NCI-H1436 (cell line): ENCODE measurements around the gene ABCA5.
"Not testable (repeated sequence)": the region's sequence is repeated elsewhere in the genome, so short reads cannot be mapped to it uniquely, and the experiment has no call there.

ENCODE experiments used
- DNase-seq: peaks from one replicate; lab custom pipeline; 2025; lab: John Stamatoyannopoulos, UW

The ABCA5 gene

DNA sequence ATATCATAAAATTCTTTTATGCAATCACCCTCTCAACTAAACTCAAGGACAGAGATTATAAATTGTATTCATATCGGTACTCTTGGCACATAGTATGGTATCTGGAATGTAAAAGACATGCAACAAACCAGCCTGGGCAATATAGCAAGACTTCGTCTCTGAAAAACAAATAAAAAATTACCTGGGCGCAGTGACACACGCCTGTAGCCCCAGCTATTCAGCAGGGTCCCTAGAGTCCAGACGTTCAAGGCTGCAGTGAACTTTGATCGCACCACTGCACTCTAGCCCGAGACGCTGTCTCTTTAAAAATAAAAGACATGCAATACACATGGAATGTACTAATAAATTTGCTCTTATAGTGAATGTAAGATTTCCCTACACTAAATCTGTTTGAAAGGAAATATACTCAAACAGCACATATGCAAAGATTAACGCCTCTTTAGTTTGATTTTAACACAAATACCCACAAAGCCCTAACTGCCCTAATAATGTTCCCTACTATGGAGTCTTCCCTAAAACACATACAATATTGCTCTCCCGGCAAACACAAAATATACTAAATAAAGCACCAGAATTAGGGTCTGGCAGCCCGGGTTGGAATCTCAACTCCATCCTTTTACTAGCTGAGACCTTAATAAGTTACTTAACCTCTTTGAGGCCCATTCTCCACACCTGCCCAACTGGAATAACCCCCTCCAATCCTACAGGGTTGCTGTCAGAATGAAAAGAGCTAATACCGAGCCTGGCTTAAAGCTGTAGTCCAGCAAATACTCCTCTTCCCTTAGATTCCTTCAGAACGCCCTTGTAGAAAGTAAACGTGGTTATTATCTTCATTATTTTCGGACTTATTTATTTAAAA is 1.2 kb downstream of the ABCA5 start:
- DNase-seq = no peak

DNA sequence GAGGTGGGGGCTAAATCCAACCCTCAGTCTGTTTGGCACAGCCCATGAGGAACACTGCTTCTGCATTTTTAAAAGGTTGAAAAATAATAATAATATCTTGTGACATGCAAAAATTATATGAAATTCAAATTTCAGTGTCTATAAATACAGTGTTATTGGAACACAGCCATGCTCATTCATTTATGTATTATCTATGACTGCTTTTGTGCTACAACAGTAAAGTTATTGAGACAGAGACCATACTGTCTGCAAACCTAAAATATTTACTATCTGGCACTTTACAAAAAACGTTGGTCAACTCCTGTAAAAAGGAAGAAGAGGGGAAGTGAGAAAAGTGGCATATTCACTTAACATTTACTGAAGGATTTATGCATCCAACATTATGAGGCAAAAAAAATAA is 3.1 kb downstream of the ABCA5 start:
- no peak for DNase-seq

DNA sequence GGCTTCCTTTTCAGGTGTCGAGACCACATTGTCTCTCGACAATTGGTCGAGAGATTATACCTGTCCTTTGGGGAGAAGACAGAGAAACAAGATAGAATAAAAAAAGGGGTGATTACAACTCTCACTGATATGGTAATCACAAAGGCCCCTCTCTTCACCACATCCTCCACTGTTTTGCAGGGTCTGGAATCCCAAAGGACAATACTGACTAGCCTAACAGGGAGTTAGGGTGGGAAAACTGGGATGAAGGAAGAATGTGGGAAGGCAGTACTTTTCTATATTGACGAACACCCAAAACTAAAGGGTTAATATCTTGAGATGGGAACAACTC is 6.1 kb downstream of the ABCA5 start:
- DNase-seq = no peak

DNA sequence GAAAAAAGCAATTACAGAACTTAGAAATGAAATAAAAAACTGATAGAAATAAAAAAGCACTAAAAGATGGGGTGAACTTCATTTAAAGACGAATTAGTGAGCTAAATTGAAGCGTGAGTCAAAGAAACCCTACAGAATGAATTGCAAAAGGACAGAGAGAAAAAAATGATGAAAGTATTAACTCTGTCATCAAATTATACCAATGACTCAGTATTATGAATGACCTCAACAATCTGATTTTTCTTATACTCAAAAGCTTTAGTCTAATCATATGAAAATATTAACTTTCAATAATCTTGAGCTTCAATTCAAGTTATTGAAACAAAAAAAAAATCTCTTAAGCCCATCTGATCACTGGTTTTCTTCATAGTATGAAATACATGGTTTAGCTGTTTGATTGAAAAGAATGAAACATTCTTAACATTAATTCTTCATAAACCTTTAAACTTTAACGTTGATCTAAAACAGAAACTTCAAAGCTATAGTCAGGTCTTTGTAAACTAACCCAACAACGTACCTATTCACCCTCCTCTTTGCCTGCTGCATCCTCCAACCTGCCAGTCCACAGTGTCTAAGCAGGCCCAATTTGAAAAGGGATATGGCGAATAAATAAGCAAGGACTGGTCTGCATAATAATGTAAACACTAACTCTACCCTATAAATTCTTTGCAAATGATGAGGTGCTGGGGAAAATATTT is 6.6 kb downstream of the ABCA5 start:
- DNase-seq = no peak

DNA sequence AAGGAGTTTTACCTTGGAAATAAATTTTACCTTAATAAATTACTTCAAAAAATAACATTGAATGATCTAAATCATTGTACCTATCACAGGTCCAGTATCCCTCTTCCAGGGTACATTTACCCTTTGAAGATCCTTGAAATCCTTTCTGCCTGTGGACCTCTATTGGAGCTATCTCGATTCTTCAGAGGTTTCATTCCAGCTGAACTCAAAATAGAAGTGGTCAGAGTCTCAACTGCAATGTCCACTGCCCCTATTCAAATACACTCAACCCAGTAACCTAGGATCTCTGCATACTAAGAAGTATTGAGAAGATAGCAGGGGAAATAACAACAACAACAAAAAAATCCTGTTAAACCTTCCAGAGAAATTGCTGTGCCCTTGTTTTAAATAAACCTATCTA is 9.3 kb downstream of the ABCA5 start:
- no peak for DNase-seq

DNA sequence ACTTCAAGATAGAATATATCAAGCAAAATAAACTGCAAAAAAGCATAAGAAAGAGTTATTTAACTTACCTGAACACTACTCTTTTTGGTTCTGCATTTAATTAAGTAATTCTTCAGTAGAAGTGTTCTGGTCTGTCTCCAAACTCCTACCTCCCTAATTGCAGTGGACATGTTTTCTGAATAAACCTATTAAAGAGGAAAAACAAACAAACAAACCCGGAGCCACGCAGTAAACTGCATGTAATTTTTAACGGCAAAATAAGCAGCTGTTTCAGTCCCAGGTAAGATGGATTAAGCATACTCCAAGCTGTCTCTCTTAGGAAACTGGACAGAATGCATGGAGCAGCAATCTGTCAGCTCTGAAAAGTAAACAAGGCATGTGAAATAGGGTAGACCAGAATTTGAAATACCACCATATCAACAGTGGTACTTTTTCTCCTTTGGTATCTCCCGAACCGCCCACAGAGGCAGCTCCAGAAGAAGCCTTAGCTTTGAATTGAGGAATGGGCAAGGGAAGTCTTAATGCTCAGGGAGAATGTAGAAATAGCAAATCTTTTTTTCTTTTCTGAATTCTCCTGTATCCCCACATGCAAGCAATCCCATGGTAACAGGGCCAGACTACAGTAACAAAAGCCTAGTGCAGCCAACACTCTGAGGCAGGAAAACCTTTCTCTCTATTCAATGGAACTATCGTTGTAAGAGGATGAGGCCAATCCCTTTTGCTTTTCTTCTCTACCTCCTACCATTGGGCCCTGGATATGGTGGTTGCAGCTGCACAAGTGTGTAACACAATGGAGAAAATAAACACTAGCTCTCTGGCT is 12.5 kb downstream of the ABCA5 start:
- DNase-seq = no peak

DNA sequence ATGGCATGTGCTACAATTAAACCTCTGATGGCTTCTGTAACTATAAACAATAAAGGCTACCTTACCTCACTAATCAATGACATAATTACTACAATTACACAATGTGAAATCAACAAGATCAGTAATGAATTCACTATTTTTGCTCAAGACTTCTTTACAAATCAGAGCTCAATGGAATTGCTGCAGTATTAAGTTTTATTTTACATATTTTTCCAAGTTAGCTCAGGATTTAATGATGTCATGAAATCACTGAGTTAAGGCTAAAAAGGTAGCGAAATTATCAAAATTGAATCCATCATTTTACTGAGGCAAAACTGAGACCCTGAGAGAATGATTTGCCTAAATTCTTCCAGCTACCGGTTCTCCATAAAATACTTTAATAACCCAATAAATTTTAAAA is 21.8 kb downstream of the ABCA5 start:
- no peak for DNase-seq

DNA sequence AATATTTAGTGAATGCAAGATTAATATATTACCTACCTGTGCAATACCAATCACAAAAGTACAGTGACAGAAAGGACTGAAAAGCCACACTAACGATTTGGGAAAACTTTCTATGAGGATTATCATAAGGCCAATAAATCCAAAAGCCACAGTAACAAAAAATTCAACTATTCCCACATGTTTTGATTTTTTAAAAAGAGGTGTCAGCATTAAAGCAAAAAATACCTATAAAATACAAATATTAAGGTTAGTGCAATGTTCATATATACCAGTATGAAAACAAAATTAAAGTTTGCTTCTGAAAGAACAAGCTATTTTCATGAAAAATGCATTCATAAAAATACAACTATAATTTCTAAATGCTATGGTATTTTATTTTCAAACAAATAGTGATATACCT is 24.3 kb downstream of the ABCA5 start:
- DNase-seq = no peak

DNA sequence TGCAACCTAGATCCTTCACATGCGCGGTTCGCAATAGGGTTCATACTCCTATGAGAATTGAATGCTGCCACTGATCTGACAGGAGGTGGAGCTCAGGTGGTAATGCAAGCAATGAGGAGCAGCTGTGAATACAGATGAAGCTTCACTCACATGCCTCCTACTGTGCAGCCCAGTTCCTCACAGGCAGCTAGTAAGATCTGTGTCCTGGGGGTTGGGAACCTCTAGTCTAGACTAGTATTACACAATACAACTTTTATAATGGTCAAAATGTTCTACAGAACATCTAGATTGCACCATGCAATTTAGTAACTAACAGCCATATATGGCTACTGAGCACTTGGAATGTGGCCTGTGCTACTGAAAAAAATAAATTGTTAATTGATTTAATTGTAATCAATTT is 26.7 kb downstream of the ABCA5 start:
- no peak for DNase-seq

DNA sequence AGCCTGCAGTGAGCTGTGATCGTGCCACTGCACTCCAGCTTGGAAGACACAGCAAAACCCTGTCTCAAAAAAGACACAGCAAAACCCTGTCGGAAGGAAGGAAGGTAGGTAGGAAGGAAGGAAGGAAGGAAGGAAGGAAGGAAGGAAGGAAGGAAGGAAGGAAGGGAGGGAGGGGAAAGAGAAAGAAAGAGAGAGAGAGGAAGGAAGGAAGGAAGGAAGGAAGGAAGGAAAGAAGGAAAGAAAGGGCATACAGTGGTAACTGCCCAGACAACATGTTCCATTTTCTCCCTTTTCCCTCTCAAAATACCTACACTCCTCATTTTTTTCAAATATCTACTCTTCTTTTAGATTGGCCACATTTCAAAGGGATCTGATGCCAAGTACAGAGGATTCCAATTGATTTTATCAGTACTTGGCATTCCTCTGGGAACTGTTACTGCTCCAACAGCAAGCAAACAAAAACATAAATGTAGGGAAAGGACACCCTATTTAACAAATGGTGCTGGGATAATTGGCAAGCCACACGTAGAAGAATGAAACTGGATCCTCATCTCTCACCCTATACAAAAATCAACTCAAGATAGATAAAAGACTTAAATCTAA is 28.7 kb downstream of the ABCA5 start:
- not testable (repeated sequence) for DNase-seq

DNA sequence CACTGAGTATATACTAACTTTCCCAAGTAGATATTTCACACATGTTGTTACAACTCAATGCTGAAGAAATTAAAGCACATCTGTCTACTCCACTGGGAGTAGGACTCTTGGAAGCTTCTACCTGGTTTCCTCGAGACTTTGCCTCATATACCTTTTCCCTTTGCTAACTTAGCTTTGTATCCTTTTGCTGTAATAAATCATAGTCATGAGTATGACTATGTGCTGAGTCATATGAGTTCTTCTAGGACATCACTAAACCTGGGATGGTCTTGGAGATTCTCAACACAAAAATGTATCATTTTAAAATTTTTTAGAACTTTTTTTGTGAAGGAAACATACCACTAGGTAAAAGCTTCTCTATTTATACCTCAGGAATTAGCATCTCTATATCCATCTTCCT is 39.8 kb downstream of the ABCA5 start:
- no peak for DNase-seq

DNA sequence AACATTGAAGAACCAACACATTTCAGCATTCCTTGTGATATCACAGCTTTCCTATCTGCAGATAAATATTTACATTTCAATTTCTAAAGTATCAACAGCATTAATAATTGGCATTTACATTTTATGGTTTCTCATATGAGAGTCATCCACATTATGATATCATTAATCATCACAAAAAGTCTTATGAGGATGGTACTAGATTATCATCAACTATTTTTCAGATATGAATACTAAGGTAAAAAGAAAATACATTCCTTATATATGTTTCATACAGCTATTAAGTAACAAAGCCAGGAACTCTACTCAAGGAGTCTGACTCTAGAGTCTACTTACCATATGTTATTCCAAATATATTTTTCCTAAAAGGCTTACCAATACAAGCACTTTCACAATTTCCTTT is 40.7 kb downstream of the ABCA5 start:
- DNase-seq = no peak

DNA sequence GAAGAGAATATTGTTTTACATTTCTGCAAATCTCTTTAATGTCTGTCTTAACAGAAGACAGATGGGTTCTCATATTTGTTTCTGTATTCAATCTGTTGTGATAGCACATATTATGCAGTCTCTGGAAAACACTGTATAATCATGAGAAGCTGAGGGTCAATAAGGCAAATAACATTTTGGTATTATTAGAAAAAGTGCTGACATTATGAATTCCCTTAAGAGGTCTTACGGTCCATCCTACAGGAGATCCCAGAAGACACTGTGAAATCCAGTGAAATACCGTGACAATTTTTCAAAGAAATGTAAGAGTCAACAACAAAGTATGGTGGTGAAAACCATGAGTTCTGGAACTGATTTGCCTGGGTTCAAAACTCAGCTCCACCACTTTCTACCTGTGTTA is 42.3 kb downstream of the ABCA5 start:
- no peak for DNase-seq

DNA sequence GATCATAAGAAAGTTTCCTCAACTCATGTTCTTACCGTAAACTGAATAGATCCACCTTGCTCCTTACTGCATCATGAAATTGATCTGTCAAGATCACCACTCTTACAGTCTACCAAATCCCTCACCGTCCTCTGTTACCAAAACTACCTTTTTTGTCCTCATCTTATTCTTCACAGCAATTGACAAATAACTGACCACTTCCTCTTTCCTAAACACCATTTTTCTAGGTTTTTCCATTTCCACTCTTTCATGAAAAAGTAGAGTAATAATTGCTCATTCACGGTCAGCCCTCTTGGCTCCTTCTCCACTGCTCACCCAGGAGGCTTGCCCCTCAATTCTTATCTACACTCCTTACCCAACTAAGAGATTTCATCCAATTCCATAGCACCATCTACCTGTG is 44.9 kb downstream of the ABCA5 start:
- no peak for DNase-seq

DNA sequence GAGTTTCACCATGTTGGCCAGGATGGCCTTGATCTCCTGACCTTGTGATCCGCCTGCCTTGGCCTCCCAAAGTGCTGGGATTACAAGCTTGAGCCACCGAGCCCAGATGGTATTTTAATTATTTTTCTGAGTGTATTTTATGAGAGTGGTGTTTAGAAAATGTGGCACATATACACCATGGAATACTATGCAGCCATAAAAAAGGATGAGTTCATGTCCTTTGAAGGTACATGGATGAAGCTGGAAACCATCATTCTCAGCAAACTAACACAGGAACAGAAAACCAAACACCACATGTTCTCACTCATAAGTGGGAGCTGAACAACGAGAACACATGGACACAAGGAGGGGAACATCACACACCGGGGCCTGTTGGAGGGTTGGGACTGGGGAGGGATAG is 50.7 kb downstream of the ABCA5 start:
- DNase-seq = not testable (repeated sequence)

DNA sequence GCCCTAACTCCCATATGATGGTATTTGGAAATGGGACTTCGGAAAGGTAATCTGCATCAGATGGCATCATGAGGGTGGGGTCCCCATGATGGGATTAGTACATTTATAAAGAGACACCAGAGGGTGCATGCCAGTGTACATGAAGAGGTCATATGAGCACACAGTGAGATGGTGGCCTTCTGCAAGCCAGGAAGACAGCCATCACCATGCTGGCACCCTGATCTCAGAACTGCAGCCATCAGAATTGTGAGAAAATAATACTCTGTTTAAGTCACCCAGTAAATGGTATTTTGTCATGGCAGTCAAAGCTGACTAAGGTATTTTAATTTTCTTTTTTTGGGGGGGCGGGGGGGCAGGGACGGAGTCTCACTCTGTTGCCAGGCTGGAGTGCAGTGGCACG is 51.2 kb downstream of the ABCA5 start:
- no peak for DNase-seq

DNA sequence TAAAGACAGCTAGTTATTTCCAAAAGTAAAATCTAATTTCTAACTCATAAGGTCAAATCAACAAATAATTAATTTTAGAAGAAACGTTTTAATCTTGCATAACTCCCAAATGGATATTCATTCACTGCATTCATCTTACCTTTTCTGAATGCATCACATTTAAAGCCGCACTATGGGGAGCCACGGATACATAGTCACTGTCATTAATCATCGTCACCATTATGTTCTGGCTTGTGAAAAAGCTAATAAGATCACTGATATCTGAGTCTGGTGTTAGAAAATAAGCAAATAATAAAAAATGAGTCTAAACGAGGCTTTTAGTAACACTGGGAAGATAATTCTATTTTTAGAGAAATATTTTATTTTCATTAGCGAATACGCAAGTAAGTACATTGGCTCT is 55.9 kb downstream of the ABCA5 start:
- DNase-seq = no peak

DNA sequence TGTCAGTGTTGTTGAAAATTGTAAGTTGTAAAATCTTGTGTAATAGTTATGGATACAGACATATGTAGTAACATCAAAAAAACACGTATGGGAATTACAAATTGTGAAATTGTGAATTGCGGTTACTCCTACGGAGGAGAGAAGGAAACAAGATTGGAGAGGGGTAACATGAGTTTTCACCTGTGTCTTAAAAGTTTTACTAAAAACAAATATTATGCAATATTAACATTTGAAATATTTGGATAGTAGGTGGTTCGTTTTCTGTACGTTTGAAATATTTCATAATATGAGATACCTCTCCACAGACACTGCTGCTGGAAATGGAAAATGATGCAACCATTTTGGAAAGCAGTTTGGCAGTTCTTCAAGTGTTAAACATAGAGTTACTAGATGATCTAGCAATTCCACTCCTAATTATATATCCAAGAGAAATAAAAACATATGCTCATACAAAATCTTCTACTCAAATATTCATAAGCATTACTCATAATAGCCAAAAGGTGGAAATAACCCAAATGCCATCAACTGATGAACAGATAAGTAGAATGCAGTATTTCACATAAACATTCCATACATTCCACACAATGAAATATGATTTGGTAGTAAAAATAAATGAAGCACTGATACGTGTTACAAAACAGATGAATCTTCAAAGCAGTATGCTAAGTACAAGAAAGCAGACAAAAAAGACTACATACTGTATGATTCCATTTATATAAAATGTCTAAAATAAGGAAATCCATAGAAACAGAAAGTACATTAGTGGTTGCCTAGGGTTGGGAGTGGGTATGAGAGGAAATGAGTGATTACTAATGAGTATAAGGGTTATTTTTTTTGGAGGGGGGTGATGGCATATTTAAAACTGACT is 57.6 kb downstream of the ABCA5 start:
- no peak for DNase-seq

DNA sequence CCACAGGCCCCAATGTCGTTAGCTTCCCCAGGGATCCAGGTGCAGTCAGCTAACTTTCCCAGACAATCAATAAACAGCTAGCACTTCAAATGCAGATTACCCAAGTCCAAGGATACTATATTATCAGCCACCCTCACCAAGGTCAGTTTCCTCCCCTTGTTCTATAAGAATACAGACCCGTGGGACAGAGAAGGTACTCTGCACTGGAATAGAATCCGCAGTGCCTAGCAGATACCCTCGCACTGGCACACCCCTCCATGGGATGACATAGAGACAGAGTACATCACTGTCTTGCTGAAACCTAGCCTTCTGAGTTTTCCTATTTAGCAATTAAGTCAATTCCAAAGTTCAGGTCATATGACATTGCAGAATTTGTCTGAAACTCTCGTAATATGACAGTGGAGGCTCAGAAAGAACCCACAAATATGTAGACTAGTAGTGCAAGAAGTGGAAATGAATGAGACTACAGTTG is 58.4 kb downstream of the ABCA5 start:
- DNase-seq = no peak

DNA sequence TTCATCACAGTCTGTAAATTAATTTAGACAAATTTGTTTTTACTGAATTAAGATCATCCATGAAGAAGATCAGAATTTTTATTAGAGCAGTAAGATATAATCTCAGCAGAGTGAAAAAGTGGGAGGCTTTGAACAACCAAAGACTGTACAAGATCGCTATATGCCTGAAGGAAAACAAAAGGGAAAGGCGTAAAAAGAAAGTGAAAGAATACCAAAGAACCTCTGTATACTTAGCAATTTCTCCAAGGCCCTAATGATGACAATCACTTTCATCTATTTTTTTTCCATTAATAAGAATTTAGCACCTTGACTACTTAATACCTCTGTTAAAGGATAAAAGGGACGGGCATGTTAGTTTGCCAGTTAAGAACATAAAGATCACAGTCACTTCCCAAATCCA is 59.7 kb downstream of the ABCA5 start:
- no peak for DNase-seq

DNA sequence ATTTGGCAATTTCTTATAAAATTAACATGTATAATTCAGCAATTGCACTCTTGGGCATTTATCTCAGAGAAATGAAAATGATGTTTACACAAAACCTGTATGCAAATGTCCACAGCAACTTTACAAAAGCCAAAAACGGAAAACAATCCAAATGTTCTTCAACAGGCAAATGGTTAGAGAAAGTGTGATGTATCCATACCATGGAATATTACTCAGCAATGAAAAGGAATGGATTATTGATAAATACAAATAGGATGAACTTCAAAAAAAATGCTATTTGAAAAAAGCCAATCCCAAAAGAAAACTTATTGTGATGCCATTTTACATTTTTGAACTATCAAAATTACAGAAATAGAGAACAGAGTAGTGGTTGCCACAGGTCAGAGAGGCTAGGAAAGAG is 61.1 kb downstream of the ABCA5 start:
- DNase-seq = no peak
